Panc1 (cell line): ENCODE results near the gene ZNF90. TPM values are rescaled to one million over a fixed set of nuclear protein-coding genes. Genes with fewer than 3 reads are reported as not detected.
A peak's percentile ranks its signal among the peaks of the same experiment; 100 is the strongest.

ENCODE experiments used
- ATAC-seq: fragments of 200-7000 bp; cut with Tn5 transposase; 2 replicates; pipeline ENCODE4 v1.9.1; 2020; ENCODE audit warnings: mild to moderate bottlenecking, moderate library complexity
- BruUV-seq: library from RNA; stranded (reverse); fragments of 400-500 nt; replicated peaks from 2 replicates; lab custom pipeline; 2021; lab: Mats Ljungman, UMichigan
- CTCF ChIA-PET: fragments of 300-600 bp; sonication (Branson Sonifier 250); formaldehyde crosslinking; loops from one replicate; lab custom pipeline; 2022; ENCODE audit warnings: antibody characterized with exemption; lab: Charles Lee
- POLR2A ChIA-PET: fragments of 300-600 bp; sonication (Branson Sonifier 250); formaldehyde crosslinking; loops from one replicate; lab custom pipeline; 2022; ENCODE audit warnings: antibody characterized with exemption; lab: Charles Lee
- DNase-seq: peaks from one replicate; pipeline ENCODE4 v3.0.0-alpha.2; 2010; ENCODE audit warnings: low read depth, low spot score
- H3K27ac ChIP-seq: 2 replicates; pipeline ENCODE4 v1.5.1; 2011; ENCODE audit warnings: mild to moderate bottlenecking, low read length, inconsistent platforms
- H3K27me3 ChIP-seq: fragments of 200-500 bp; sonication (Bioruptor generic); 2 replicates; pipeline ENCODE4 v1.6.0; 2014; ENCODE audit warnings: low read length, inconsistent platforms; ENCODE audit not compliant: control insufficient read depth, insufficient read depth
- H3K36me3 ChIP-seq: fragments of 200-500 bp; sonication (Bioruptor generic); 2 replicates; pipeline ENCODE4 v1.5.1; 2014; ENCODE audit warnings: inconsistent platforms, mild to moderate bottlenecking, low read length, moderate library complexity; ENCODE audit not compliant: control insufficient read depth, insufficient read depth
- H3K4me1 ChIP-seq: 2 replicates; pipeline ENCODE4 v1.5.1; 2011; ENCODE audit warnings: inconsistent platforms, mild to moderate bottlenecking, low read length, moderate library complexity; ENCODE audit not compliant: control insufficient read depth, insufficient read depth
- H3K4me3 ChIP-seq, 2 experiments: 2 replicates each; pipeline ENCODE4 v1.5.1; 2011 to 2012; ENCODE audit warnings: low read depth in 2 of 2, low read length in 2 of 2, mild to moderate bottlenecking in 2 of 2, inconsistent platforms in 1 of 2, moderate library complexity in 1 of 2
- H3K9me3 ChIP-seq: fragments of 200-500 bp; sonication (Bioruptor generic); 2 replicates; pipeline ENCODE4 v1.5.1; 2014; ENCODE audit warnings: low read depth, mild to moderate bottlenecking, inconsistent platforms, low read length, moderate library complexity; ENCODE audit not compliant: control insufficient read depth, insufficient read depth
- POLR2AphosphoS5 ChIP-seq: IDR thresholded peaks from 2 replicates; pipeline ENCODE4 v1.6.1; 2012; ENCODE audit warnings: mild to moderate bottlenecking, low read depth, low read length, moderate library complexity
- SIN3A ChIP-seq: IDR thresholded peaks from 2 replicates; pipeline ENCODE4 v1.6.1; 2012; ENCODE audit warnings: low read depth, mild to moderate bottlenecking, low read length, moderate library complexity, borderline replicate concordance; ENCODE audit not compliant: insufficient read depth
- TCF7L2 ChIP-seq: IDR thresholded peaks from 2 replicates; pipeline ENCODE4 v1.6.1; 2011; ENCODE audit warnings: mild to moderate bottlenecking, low read depth, low read length, inconsistent platforms
- in situ Hi-C: cut with HindIII; loops from 2 replicates; pipeline ENCODE4 v1.10.0; 2016; ENCODE audit warnings: low sequenced_read_pairs, low pct_unique_long_range_greater_than_20kb
- intact Hi-C: fragments of 100-400 bp; cut with micrococcal nuclease; formaldehyde crosslinking; loops from one replicate; pipeline ENCODE4 v1.10.0; 2022; ENCODE audit not compliant: unreplicated experiment
- total RNA-seq: library from RNA; stranded (reverse); gene quantifications from one replicate; pipeline ENCODE4 v1.2.1, GENCODE V29; 2021; ENCODE audit not compliant: unreplicated experiment
- TF ChIP-seq, protein P1 (sequence below), 2 experiments: IDR thresholded peaks; 2 replicates each; pipeline ENCODE4 v1.6.1; 2011 to 2012; ENCODE audit warnings: low read depth in 2 of 2, control low read depth in 1 of 2, low read length in 1 of 2, mild to moderate bottlenecking in 1 of 2, moderate library complexity in 1 of 2; ENCODE audit not compliant: insufficient read depth in 1 of 2
- TF ChIP-seq, protein P2 (sequence below): fragments of 450-650 bp; IDR thresholded peaks from 2 replicates; pipeline ENCODE4 v1.5.1; 2017; ENCODE audit warnings: mild to moderate bottlenecking

ZNF90 gene
- total RNA-seq, 1 experiment from 2014 or later, result 7.5 TPM

GRCh38 chr19:20165971-20166592 is 88.3 kb downstream of the ZNF90 start:
- intact Hi-C loops, result no loop called here
- H3K9me3 ChIP-seq, result no peaks in the 10 kb centered on the region
- no peak for DNase-seq
- H3K27ac ChIP-seq, result peak overlapping the region; percentile 83; the same call in 1 of the 2 replicates
- ChIA-PET POLR2A (no interaction called here), CTCF (no interaction called here)
- BruUV-seq, result no TSS peak
- in situ Hi-C loops, result no loop called here
- H3K36me3 ChIP-seq, result no peaks in the 10 kb centered on the region; the same call in 1 of the 2 replicates
- no peaks in the 10 kb centered on the region for H3K4me1 ChIP-seq
- no peak overlapping the region for H3K4me3 ChIP-seq
- no peaks in the 10 kb centered on the region for H3K27me3 ChIP-seq
- no peak for ATAC-seq
- TF ChIP-seq TCF7L2 (no peak), SIN3A (no peak)
- TF ChIP-seq, protein P1, sequence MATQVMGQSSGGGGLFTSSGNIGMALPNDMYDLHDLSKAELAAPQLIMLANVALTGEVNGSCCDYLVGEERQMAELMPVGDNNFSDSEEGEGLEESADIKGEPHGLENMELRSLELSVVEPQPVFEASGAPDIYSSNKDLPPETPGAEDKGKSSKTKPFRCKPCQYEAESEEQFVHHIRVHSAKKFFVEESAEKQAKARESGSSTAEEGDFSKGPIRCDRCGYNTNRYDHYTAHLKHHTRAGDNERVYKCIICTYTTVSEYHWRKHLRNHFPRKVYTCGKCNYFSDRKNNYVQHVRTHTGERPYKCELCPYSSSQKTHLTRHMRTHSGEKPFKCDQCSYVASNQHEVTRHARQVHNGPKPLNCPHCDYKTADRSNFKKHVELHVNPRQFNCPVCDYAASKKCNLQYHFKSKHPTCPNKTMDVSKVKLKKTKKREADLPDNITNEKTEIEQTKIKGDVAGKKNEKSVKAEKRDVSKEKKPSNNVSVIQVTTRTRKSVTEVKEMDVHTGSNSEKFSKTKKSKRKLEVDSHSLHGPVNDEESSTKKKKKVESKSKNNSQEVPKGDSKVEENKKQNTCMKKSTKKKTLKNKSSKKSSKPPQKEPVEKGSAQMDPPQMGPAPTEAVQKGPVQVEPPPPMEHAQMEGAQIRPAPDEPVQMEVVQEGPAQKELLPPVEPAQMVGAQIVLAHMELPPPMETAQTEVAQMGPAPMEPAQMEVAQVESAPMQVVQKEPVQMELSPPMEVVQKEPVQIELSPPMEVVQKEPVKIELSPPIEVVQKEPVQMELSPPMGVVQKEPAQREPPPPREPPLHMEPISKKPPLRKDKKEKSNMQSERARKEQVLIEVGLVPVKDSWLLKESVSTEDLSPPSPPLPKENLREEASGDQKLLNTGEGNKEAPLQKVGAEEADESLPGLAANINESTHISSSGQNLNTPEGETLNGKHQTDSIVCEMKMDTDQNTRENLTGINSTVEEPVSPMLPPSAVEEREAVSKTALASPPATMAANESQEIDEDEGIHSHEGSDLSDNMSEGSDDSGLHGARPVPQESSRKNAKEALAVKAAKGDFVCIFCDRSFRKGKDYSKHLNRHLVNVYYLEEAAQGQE (IDR thresholded peaks at IDR 0.05; ENCODE audit: insufficient read depth in 1 of 2, low read depth in 2 of 2, low read length in 1 of 2), result no peak
- TF ChIP-seq, protein P2, sequence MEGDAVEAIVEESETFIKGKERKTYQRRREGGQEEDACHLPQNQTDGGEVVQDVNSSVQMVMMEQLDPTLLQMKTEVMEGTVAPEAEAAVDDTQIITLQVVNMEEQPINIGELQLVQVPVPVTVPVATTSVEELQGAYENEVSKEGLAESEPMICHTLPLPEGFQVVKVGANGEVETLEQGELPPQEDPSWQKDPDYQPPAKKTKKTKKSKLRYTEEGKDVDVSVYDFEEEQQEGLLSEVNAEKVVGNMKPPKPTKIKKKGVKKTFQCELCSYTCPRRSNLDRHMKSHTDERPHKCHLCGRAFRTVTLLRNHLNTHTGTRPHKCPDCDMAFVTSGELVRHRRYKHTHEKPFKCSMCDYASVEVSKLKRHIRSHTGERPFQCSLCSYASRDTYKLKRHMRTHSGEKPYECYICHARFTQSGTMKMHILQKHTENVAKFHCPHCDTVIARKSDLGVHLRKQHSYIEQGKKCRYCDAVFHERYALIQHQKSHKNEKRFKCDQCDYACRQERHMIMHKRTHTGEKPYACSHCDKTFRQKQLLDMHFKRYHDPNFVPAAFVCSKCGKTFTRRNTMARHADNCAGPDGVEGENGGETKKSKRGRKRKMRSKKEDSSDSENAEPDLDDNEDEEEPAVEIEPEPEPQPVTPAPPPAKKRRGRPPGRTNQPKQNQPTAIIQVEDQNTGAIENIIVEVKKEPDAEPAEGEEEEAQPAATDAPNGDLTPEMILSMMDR, result no peak

- Histone ChIP-seq H3K9me3 (no peaks in the 10 kb centered on the region), H3K36me3 (no peaks in the 10 kb centered on the region; the same call in 1 of the 2 replicates), H3K4me3 (peak within 1 kb of the TSS; percentile 84 to 93), H3K4me1 (no peaks in the 10 kb centered on the region), H3K27ac (peak within 1 kb of the TSS; percentile 83), H3K27me3 (no peaks in the 10 kb centered on the region)
- ATAC-seq (peak; percentile 98), DNase-seq (peak; percentile 72)
- TSS peak; percentile 79 for BruUV-seq
- in situ Hi-C loops, result no loop called here
- intact Hi-C loops, result no loop called here
- ChIA-PET POLR2A (interaction anchor here (0.5 to 0.7 kb wide), 3 partner anchors 88 to 297 kb away, joined by 3 to 4 read pairs (median 3); no protein-coding TSS in a partner anchor), CTCF (no interaction called here)
- TF ChIP-seq, protein P1 (IDR thresholded peaks at IDR 0.05; ENCODE audit: insufficient read depth in 1 of 2, low read depth in 2 of 2, low read length in 1 of 2), result no peak
- TF ChIP-seq, protein P2, result no peak
- peak; percentile 89 for TF ChIP-seq POLR2AphosphoS5
- TF ChIP-seq TCF7L2, result no peak
- no peak for TF ChIP-seq SIN3A
Observed at GRCh38 chr19:20167020-20167644, 89.3 kb downstream of the ZNF90 start, which contains the start of gene ZNF486. Gene ZNF486 (plus strand): TSS chr19:20167214. CDS start chr19:20167331, 117 bp downstream.
